K562 (cell line): ENCODE results near the gene ST6GALNAC6. TPM values are rescaled to one million over a fixed set of nuclear protein-coding genes. Genes with fewer than 3 reads are reported as not detected.

Experiments
- ATAC-seq: fragments of 200-7000 bp; cut with Tn5 transposase; 3 replicates; pipeline ENCODE4 v1.9.1; 2020; ENCODE audit warnings: moderate library complexity
- BruUV-seq: library from RNA; stranded (reverse); fragments of 400-500 nt; replicated peaks from 2 replicates; lab custom pipeline; 2021; lab: Mats Ljungman, UMichigan
- CTCF ChIA-PET: fragments of 300-600 bp; formaldehyde crosslinking; extraction: SDS; loops from one replicate; lab custom pipeline; 2021; ENCODE audit warnings: low intra/inter-chr PET ratio; lab: Yijun Ruan, JAX
- POLR2A ChIA-PET: fragments of 300-600, 350-650 bp; sonication (Branson Sonifier 250); formaldehyde crosslinking; extraction: SDS; loops from one replicate; lab custom pipeline; 2021; ENCODE audit warnings: antibody characterized with exemption, inconsistent platforms; lab: Yijun Ruan, JAX
- DNase-seq, 4 experiments: peaks; one replicate each; pipeline versions ENCODE4 v3.0.0 to v3.0.0-alpha.2; 2011 to 2018; ENCODE audit warnings: low spot score in 3 of 4, mixed read lengths in 3 of 4; ENCODE audit errors: extremely low read depth in 1 of 4
- FAIRE-seq: peaks from 2 replicates; lab custom pipeline; 2011; peaks lifted over from hg19 to GRCh38; lab: Jason Lieb, UNC
- H2AFZ ChIP-seq: 2 replicates; pipeline ENCODE4 v1.6.0; 2011; ENCODE audit warnings: low read depth, low read length, control low read depth, inconsistent platforms
- H3K27ac ChIP-seq: fragments of 200-600 bp; 3 replicates; pipeline ENCODE4 v1.8.0; 2011; ENCODE audit warnings: low read depth, mild to moderate bottlenecking, control low read depth, inconsistent platforms, low read length, moderate library complexity, mixed read lengths; ENCODE audit errors: extremely low read depth
- H3K27me3 ChIP-seq, 2 experiments: fragments of 300-600 bp in 1 of 2; 2 replicates in 1 of 2; 3 replicates in 1 of 2; pipeline versions ENCODE4 v1.6.0 to v1.8.0; 2011; ENCODE audit warnings: inconsistent platforms in 2 of 2, low read length in 2 of 2, mild to moderate bottlenecking in 1 of 2, mixed read lengths in 1 of 2, moderate library complexity in 1 of 2; ENCODE audit not compliant: control insufficient read depth in 2 of 2, insufficient read depth in 2 of 2
- H3K36me3 ChIP-seq: fragments of 300-600 bp; 3 replicates; pipeline ENCODE4 v1.8.0; 2011; ENCODE audit warnings: mild to moderate bottlenecking, low read length, inconsistent platforms; ENCODE audit not compliant: control insufficient read depth, insufficient read depth
- H3K4me1 ChIP-seq, 2 experiments: fragments of 200-600 bp in 1 of 2; replicated peaks in 1 of 2; 2 replicates in 1 of 2; 3 replicates in 1 of 2; pipeline versions ENCODE4 v1.5.1 to v1.8.0; 2011; ENCODE audit warnings: inconsistent platforms in 2 of 2, low read length in 2 of 2, mild to moderate bottlenecking in 1 of 2, mixed read lengths in 1 of 2, moderate library complexity in 1 of 2; ENCODE audit not compliant: control insufficient read depth in 2 of 2, insufficient read depth in 2 of 2
- H3K4me2 ChIP-seq: 2 replicates; pipeline ENCODE4 v1.6.1; 2011; ENCODE audit warnings: low read length, control low read depth, inconsistent platforms, mixed read lengths; ENCODE audit not compliant: insufficient read depth
- H3K4me3 ChIP-seq: fragments of 200-600 bp; sonication (generic), shearing (Covaris generic); 2 replicates; pipeline ENCODE4 v1.5.1; 2016; ENCODE audit warnings: control low read depth, inconsistent platforms
- H3K79me2 ChIP-seq: fragments of 200-600 bp; 3 replicates; pipeline ENCODE4 v1.8.0; 2011; ENCODE audit warnings: low read length, inconsistent platforms; ENCODE audit not compliant: control insufficient read depth, insufficient read depth
- H3K9ac ChIP-seq, 2 experiments: 2 replicates each; pipeline versions ENCODE4 v1.6.0 to v1.6.1; 2011; ENCODE audit warnings: low read depth in 2 of 2, low read length in 2 of 2, control low read depth in 1 of 2, inconsistent platforms in 1 of 2, mild to moderate bottlenecking in 1 of 2, mixed read lengths in 1 of 2; ENCODE audit not compliant: insufficient read depth in 1 of 2
- H3K9me1 ChIP-seq: one replicate; pipeline ENCODE4 v1.6.0; 2011; ENCODE audit warnings: inconsistent platforms, mild to moderate bottlenecking, low read length, moderate library complexity; ENCODE audit not compliant: control insufficient read depth, insufficient read depth
- H3K9me3 ChIP-seq: replicated peaks from 2 replicates; pipeline ENCODE4 v1.5.1; 2011; ENCODE audit warnings: low read depth, low read length, inconsistent platforms; ENCODE audit not compliant: control insufficient read depth, insufficient read depth
- H4K20me1 ChIP-seq: replicated peaks from 2 replicates; pipeline ENCODE4 v1.6.1; 2011; ENCODE audit warnings: low read length, inconsistent platforms, mixed read lengths; ENCODE audit not compliant: control insufficient read depth, insufficient read depth
- CHD1 ChIP-seq: fragments of 200-600 bp; sonication (generic); IDR thresholded peaks from one replicate; pipeline ENCODE4 v1.6.1; 2012; ENCODE audit warnings: mild to moderate bottlenecking, moderate library complexity, low read length, inconsistent platforms
- EHMT2 ChIP-seq: fragments of 450-650 bp; IDR thresholded peaks from 2 replicates; pipeline ENCODE4 v1.6.1; 2018; ENCODE audit warnings: antibody characterized with exemption
- ELF4 ChIP-seq: fragments of 450-650 bp; formaldehyde crosslinking; IDR thresholded peaks from 2 replicates; pipeline ENCODE4 v1.4.0; 2022; ENCODE audit warnings: missing genetic modification characterization
- GABPB1 ChIP-seq: sonication (generic); formaldehyde crosslinking; IDR thresholded peaks from 2 replicates; pipeline ENCODE4 v1.8.0; 2022; ENCODE audit warnings: mild to moderate bottlenecking, missing genetic modification reagents
- L3MBTL2 ChIP-seq: fragments of 450-650 bp; IDR thresholded peaks from 2 replicates; pipeline ENCODE4 v1.6.1; 2016; ENCODE audit warnings: mild to moderate bottlenecking, moderate library complexity
- MAZ ChIP-seq, 2 experiments: fragments of 450-650 bp in 1 of 2; sonication (generic) in 1 of 2; formaldehyde crosslinking; IDR thresholded peaks in 1 of 2; conservative IDR thresholded peaks in 1 of 2; 2 replicates each; pipeline versions ENCODE4 v1.4.0 to v1.5.0; 2020; ENCODE audit warnings: mild to moderate bottlenecking in 1 of 2, missing genetic modification reagents in 1 of 2
- NR2C2 ChIP-seq, 2 experiments: fragments of 200-800 bp in 1 of 2; sonication (Bioruptor generic) in 1 of 2; sonication (generic) in 1 of 2; formaldehyde crosslinking in 1 of 2; IDR thresholded peaks; 2 replicates each; pipeline versions ENCODE4 v1.6.1 to v1.8.0; 2016 to 2022; ENCODE audit warnings: mild to moderate bottlenecking in 1 of 2, missing compliant biosample characterization in 1 of 2, missing genetic modification characterization in 1 of 2, missing genetic modification reagents in 1 of 2
- RB1 ChIP-seq: fragments of 450-650 bp; IDR thresholded peaks from 2 replicates; pipeline ENCODE4 v1.6.1; 2017; ENCODE audit warnings: low read depth, mild to moderate bottlenecking
- SIN3A ChIP-seq, 2 experiments: fragments of 150-350 bp in 1 of 2; IDR thresholded peaks; 2 replicates each; pipeline ENCODE4 v1.6.1; 2011 to 2016; ENCODE audit warnings: borderline replicate concordance in 2 of 2, low read depth in 2 of 2, low read length in 2 of 2, mild to moderate bottlenecking in 2 of 2, moderate library complexity in 2 of 2; ENCODE audit not compliant: control insufficient read depth in 1 of 2
- ZFX ChIP-seq: sonication (generic); formaldehyde crosslinking; IDR thresholded peaks from 2 replicates; pipeline ENCODE4 v1.8.0; 2022; ENCODE audit warnings: mild to moderate bottlenecking, missing genetic modification reagents, moderate library complexity
- ZNF217 ChIP-seq: sonication (generic); formaldehyde crosslinking; IDR thresholded peaks from 2 replicates; pipeline ENCODE4 v1.8.0; 2022; ENCODE audit warnings: mild to moderate bottlenecking, missing genetic modification reagents
- ZNF263 ChIP-seq: sonication (generic); formaldehyde crosslinking; IDR thresholded peaks from 2 replicates; pipeline ENCODE4 v1.8.0; 2022; ENCODE audit warnings: mild to moderate bottlenecking, missing genetic modification reagents, borderline replicate concordance
- ZNF431 ChIP-seq: sonication (generic); formaldehyde crosslinking; IDR thresholded peaks from 2 replicates; pipeline ENCODE4 v1.8.0; 2022; ENCODE audit warnings: mild to moderate bottlenecking, missing genetic modification reagents
- ZNF57 ChIP-seq: fragments of 450-650 bp; formaldehyde crosslinking; IDR thresholded peaks from 2 replicates; pipeline ENCODE4 v1.4.0; 2020; ENCODE audit warnings: mild to moderate bottlenecking, moderate library complexity
- WGBS: fragments of 100-300 bp; shearing (Covaris generic); methylation state at CpG from one replicate; pipeline ENCODE4 v1.1.6; 2016; ENCODE audit warnings: low coverage, mixed read lengths; ENCODE audit not compliant: insufficient coverage; ENCODE audit errors: missing lambda C conversion rate; 5-methylcytosine and 5-hydroxymethylcytosine counted together
- in situ Hi-C: fragments of 300-500 bp; cut with MboI; formaldehyde crosslinking; loops from 4 replicates; pipeline ENCODE4 v1.15.0; 2018; ENCODE audit warnings: inconsistent platforms, mixed read lengths
- intact Hi-C: fragments of 100-400 bp; cut with micrococcal nuclease; formaldehyde crosslinking; loops from 2 replicates; pipeline ENCODE4 v1.14.2; 2022
- polyA plus RNA-seq, 8 experiments: library from polyadenylated mRNA; depleted of rRNA in 4 of 8; stranded (reverse) in 5 of 8; unstranded in 3 of 8; fragments of >200 nt; fragmentation: Nextera tagmentation in 2 of 8; fragmentation: Illumina TruSeq in 1 of 8; extraction: Ambion mirVana in 2 of 8; extraction: Trizol in 1 of 8; gene quantifications; 2 replicates each; pipeline versions ENCODE4 v1.2.1 to v1.2.3, GENCODE V29; 2011 to 2014; ENCODE audit warnings: inconsistent platforms in 1 of 8, missing spikeins in 1 of 8
- total RNA-seq, 7 experiments: library from RNA; depleted of rRNA in 6 of 7; stranded (reverse); fragments of >200 nt in 6 of 7; fragmentation: Illumina TruSeq in 2 of 7; extraction: Trizol in 2 of 7; gene quantifications; 2 replicates each; pipeline versions ENCODE4 v1.2.1 to v1.2.3, GENCODE V29; 2011 to 2021; ENCODE audit warnings: low replicate concordance in 1 of 7
- TF ChIP-seq, protein P1 (sequence below): conservative IDR thresholded peaks from 2 replicates; pipeline ENCODE4 v1.6.1; 2011; ENCODE audit warnings: low read depth, mild to moderate bottlenecking, low read length; ENCODE audit not compliant: control insufficient read depth
- TF ChIP-seq, protein P2 (sequence below): fragments of 250-450 bp; sonication (Bioruptor Pico); IDR thresholded peaks from 2 replicates; pipeline ENCODE4 v1.5.0; 2020; ENCODE audit warnings: mild to moderate bottlenecking

Gene ST6GALNAC6
- total and polyA plus RNA-seq, 9 of the 15 experiments (the other 6 are each of a cell fraction or from before 2014, with no cell fraction given) = 0.13 to 23.0 (median 14.5) TPM

DNA sequence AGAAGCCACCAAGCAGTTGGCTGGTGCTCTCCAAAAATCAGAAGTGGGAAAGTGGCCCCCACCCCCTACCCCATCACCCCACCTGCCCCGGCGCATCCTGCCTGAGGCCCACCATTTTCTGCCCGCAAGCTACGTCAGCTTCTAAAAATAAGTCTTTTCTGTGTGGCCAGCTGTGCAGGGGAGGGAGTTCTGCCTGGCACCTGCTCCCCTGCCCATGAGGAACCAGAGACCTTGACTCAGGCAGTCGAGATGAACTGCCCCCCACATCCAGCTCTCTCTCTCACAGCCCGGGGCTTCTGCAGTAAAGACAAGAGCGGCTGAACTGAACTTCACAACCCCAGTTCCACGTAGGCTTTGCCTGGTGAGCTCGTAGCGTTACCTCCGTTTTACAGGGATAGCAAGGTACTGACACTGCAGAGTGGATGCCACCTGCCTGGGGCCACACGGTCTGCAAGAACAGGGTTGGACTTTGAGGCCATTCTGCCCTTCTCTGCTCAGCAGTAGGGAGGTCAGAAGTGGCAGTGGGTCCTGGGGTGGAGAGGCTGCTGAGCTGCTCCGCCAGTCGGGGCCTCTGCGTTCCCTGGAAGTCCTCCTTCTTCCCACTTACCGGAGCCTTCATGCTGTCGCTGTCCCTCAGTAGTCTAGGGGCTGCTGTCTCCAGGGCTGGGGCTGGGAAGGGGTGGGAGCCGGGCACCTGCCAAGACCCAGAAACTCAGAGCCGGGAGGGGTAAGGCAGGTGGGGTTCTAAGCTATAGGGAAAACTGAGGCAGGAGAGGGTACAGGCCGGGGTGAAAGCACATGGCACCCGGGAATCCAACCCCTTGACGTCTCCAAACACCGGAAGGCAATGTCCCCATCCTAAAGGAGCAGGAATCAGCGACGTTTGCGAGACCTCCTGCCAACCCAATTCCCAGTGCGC, 16.7 kb upstream of the ST6GALNAC6 start:
- BruUV-seq = TSS peak; percentile 79
- Histone ChIP-seq H3K27ac (peak overlapping the region; percentile 54), H3K36me3 (peaks cover 30% of the 10 kb centered on the region; the same call in 2 of the 3 replicates), H4K20me1 (no peaks in the 10 kb centered on the region), H3K27me3 (no peaks in the 10 kb centered on the region), H3K9me3 (no peaks in the 10 kb centered on the region), H3K79me2 (peaks cover 17% of the 10 kb centered on the region), H3K4me1 (peaks cover 42 to 63% of the 10 kb centered on the region in 2 experiments), H3K4me2 (peak overlapping the region; percentile 91), H3K9me1 (no peaks in the 10 kb centered on the region), H3K4me3 (peak overlapping the region; percentile 70), H3K9ac (peak overlapping the region; percentile 66 to 96), H2AFZ (peak overlapping the region; percentile 86)
- in situ Hi-C loops = loop anchor here (5.0 to 25.0 kb wide), 3 partner anchors 179 to 979 kb away; partner anchors contain the start of gene TOR2A
- ChIA-PET POLR2A (interaction anchor here (0.5 to 1.2 kb wide), 6 partner anchors 16 to 145 kb away, joined by 3 to 4 read pairs (median 4); no protein-coding TSS in a partner anchor), CTCF (interaction anchor here (0.5 kb wide), 1 partner anchor 177 kb away, joined by 4 read pairs; no protein-coding TSS in a partner anchor)
- ATAC-seq (peak; percentile 2; the same call in 1 of the 3 replicates), FAIRE-seq (peak; percentile 64), DNase-seq (peak in 1 of 4 experiments; percentile 26)
- 23% methylated on average over 26 of the region's 27 CpGs for whole genome bisulfite sequencing
- intact Hi-C loops = loop anchor here (2.0 to 10.0 kb wide), 3 partner anchors 19 to 411 kb away; no protein-coding TSS in a partner anchor
- TF ChIP-seq GABPB1 (peak; percentile 32; the same call in 1 of the 2 replicates), CHD1 (peak; percentile 40), ZNF57 (CRISPR knock-in tag) (no peak), ZNF263 (0 out of 2 replicates have a peak, but pooled peaks have one; percentile 18), MAZ (CRISPR knock-in tag; conservative IDR thresholded peaks at IDR 0.05 in 1 of 2, IDR thresholded peaks at IDR 0.05 in 1 of 2) (no peak), ELF4 (no peak), ZNF217 (CRISPR knock-in tag) (no peak), RB1 (peak; percentile 27; the same call in 1 of the 2 replicates), ZNF431 (CRISPR knock-in tag) (peak; percentile 50), NR2C2 (CRISPR knock-in tag; IDR thresholded peaks at IDR 0.05) (no peak), NR2C2 (tag; IDR thresholded peaks at IDR 0.05) (0 out of 2 replicates have a peak, but pooled peaks have one; percentile 4), ZFX (CRISPR knock-in tag) (0 out of 2 replicates have a peak, but pooled peaks have one; percentile 2), SIN3A (IDR thresholded peaks at IDR 0.05; ENCODE audit: borderline replicate concordance in 2 of 2, control insufficient read depth in 1 of 2, low read depth in 2 of 2, low read length in 2 of 2) (peak in 1 of 2 experiments; percentile 23; a peak in 1 of 4 replicates), L3MBTL2 (peak; percentile 59; the same call in 1 of the 2 replicates), EHMT2 (no peak)
- TF ChIP-seq, protein P1, sequence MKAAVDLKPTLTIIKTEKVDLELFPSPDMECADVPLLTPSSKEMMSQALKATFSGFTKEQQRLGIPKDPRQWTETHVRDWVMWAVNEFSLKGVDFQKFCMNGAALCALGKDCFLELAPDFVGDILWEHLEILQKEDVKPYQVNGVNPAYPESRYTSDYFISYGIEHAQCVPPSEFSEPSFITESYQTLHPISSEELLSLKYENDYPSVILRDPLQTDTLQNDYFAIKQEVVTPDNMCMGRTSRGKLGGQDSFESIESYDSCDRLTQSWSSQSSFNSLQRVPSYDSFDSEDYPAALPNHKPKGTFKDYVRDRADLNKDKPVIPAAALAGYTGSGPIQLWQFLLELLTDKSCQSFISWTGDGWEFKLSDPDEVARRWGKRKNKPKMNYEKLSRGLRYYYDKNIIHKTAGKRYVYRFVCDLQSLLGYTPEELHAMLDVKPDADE = 0 out of 2 replicates have a peak, but pooled peaks have one; percentile 26
- TF ChIP-seq, protein P2, sequence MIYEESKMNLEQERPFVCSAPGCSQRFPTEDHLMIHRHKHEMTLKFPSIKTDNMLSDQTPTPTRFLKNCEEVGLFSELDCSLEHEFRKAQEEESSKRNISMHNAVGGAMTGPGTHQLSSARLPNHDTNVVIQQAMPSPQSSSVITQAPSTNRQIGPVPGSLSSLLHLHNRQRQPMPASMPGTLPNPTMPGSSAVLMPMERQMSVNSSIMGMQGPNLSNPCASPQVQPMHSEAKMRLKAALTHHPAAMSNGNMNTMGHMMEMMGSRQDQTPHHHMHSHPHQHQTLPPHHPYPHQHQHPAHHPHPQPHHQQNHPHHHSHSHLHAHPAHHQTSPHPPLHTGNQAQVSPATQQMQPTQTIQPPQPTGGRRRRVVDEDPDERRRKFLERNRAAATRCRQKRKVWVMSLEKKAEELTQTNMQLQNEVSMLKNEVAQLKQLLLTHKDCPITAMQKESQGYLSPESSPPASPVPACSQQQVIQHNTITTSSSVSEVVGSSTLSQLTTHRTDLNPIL = no peak
